Measurements from ENCODE around the gene ZNF669.

DNA sequence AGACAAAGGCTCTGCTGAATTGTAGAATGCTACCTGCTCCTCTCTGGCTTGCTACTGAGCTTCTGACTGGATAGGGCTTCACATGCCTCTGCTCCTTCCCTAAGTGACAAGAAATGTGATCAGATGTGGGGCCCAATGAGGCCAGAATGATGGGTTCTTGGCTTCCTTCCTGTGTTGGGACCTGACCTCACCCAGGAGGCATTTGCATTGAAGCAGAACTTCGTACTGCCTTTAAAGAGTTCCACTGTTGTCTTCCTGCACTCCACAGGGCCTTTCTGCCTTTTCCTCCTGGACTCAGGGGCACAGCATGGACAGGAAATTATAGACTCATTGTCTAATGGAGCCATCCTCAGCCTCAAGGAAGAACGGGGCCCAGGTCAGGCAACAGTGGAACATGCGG is 39.9 kb downstream of the ZNF669 start:
- no peak for TF ChIP-seq EZH2 (IDR thresholded peaks at IDR 0.05)
- TF ChIP-seq FOXP2 (optimal IDR thresholded peaks at IDR 0.05; ENCODE audit: control extremely low read depth, extremely low read length, insufficient read depth) = no peak
- no peak for TF ChIP-seq POLR2AphosphoS5 (IDR thresholded peaks at IDR 0.05; ENCODE audit: borderline replicate concordance, low read depth, low read length)
